B cell (primary cell): ENCODE measurements around the gene CRIP3. TPM values are rescaled to one million over a fixed set of nuclear protein-coding genes. Genes with fewer than 3 reads are reported as not detected.

Experiments used
- ATAC-seq: fragments of 200-7000 bp; cut with Tn5 transposase; one replicate; pipeline ENCODE4 v1.10.0; 2021; ENCODE audit warnings: low read depth, mild to moderate bottlenecking, moderate number of reproducible peaks, moderate library complexity
- CTCF ChIA-PET: fragments of 350-600 bp; sonication (Branson Sonifier 250); formaldehyde crosslinking; loops from one replicate; lab custom pipeline; 2021; ENCODE audit warnings: antibody characterized with exemption, inconsistent platforms; lab: Charles Lee
- POLR2A ChIA-PET: fragments of 350-600 bp; sonication (Branson Sonifier 250); formaldehyde crosslinking; loops from one replicate; lab custom pipeline; 2021; ENCODE audit warnings: antibody characterized with exemption; lab: Charles Lee
- DNase-seq: peaks from one replicate; pipeline ENCODE4 v3.0.0; 2013
- H2AFZ ChIP-seq: 2 replicates; pipeline ENCODE4 v1.6.1; 2012; ENCODE audit warnings: mild to moderate bottlenecking, low read depth, low read length; ENCODE audit not compliant: insufficient read depth, poor library complexity, severe bottlenecking
- H3K27ac ChIP-seq, 2 donors: 1 replicate in 1 of 2; 2 replicates in 1 of 2; pipeline ENCODE4 v1.5.1; 2012 to 2013; ENCODE audit warnings: low read length in 2 of 2, mild to moderate bottlenecking in 2 of 2, moderate library complexity in 1 of 2
- H3K27me3 ChIP-seq, 4 experiments: fragments of 200-600 bp in 1 of 4; sonication (generic) in 1 of 4; replicated peaks in 1 of 4; 1 replicate in 2 of 4; 2 replicates in 2 of 4; pipeline versions ENCODE4 v1.6.1 to v1.7.0; 2013 to 2016; ENCODE audit warnings: low read length in 3 of 4, mild to moderate bottlenecking in 2 of 4, mixed read lengths in 1 of 4, moderate library complexity in 1 of 4; ENCODE audit not compliant: insufficient read depth in 4 of 4, control insufficient read depth in 3 of 4; ENCODE audit errors: control extremely low read depth in 1 of 4
- H3K36me3 ChIP-seq, 2 experiments: replicated peaks in 1 of 2; 1 replicate in 1 of 2; 2 replicates in 1 of 2; pipeline versions ENCODE4 v1.6.1 to v1.7.1; 2013; ENCODE audit warnings: low read length in 1 of 2; ENCODE audit not compliant: insufficient read depth in 2 of 2, control insufficient read depth in 1 of 2; ENCODE audit errors: control extremely low read depth in 1 of 2, extremely low read depth in 1 of 2
- H3K4me1 ChIP-seq, 2 donors: fragments of 200-600 bp in 1 of 2; sonication (generic) in 1 of 2; 1 replicate in 1 of 2; 2 replicates in 1 of 2; pipeline versions ENCODE4 v1.5.1 to v1.6.1; 2013 to 2017; ENCODE audit warnings: low read length in 2 of 2; ENCODE audit not compliant: control insufficient read depth in 2 of 2, insufficient read depth in 2 of 2
- H3K4me2 ChIP-seq: replicated peaks from 2 replicates; pipeline ENCODE3; 2012; ENCODE audit warnings: mild to moderate bottlenecking, low read depth, low read length; ENCODE audit not compliant: poor library complexity, severe bottlenecking
- H3K4me3 ChIP-seq, 5 experiments: fragments of 200-600 bp in 1 of 5; sonication (generic) in 1 of 5; 1 replicate in 3 of 5; 2 replicates in 2 of 5; pipeline versions ENCODE4 v1.5.1 to v1.7.0; 2011 to 2016; ENCODE audit warnings: low read length in 4 of 5, mild to moderate bottlenecking in 4 of 5, low read depth in 2 of 5, control low read depth in 1 of 5, moderate library complexity in 1 of 5; ENCODE audit not compliant: insufficient read depth in 1 of 5; ENCODE audit errors: control extremely low read depth in 1 of 5, extremely low read depth in 1 of 5
- H3K79me2 ChIP-seq: fragments of 200-600 bp; sonication (generic); one replicate; pipeline ENCODE4 v1.6.0; 2016; ENCODE audit warnings: low read length; ENCODE audit not compliant: control insufficient read depth, insufficient read depth
- H3K9ac ChIP-seq: fragments of 200-600 bp; sonication (generic); 2 replicates; pipeline ENCODE4 v1.6.1; 2017; ENCODE audit warnings: mild to moderate bottlenecking, low read length, moderate library complexity
- H3K9me3 ChIP-seq, 3 donors: one replicate each; pipeline versions ENCODE4 v1.6.1 to v1.7.1; 2013; ENCODE audit warnings: low read length in 2 of 3; ENCODE audit not compliant: control insufficient read depth in 2 of 3, insufficient read depth in 1 of 3; ENCODE audit errors: control extremely low read depth in 1 of 3
- H4K20me1 ChIP-seq: 2 replicates; pipeline ENCODE4 v1.6.0; 2012; ENCODE audit warnings: mild to moderate bottlenecking, low read length; ENCODE audit not compliant: insufficient read depth, control insufficient read depth, poor library complexity, severe bottlenecking
- H3K27ac Mint-ChIP-seq: one replicate; pipeline ENCODE4 v1.8.0; 2021; ENCODE audit warnings: mixed read lengths
- H3K27me3 Mint-ChIP-seq: one replicate; pipeline ENCODE4 v1.8.0; 2021; ENCODE audit warnings: mixed read lengths
- H3K4me1 Mint-ChIP-seq: one replicate; pipeline ENCODE4 v1.8.0; 2021; ENCODE audit warnings: mixed read lengths
- H3K4me3 Mint-ChIP-seq: one replicate; pipeline ENCODE4 v1.8.0; 2021; ENCODE audit warnings: mixed read lengths
- H3K9me3 Mint-ChIP-seq: one replicate; pipeline ENCODE4 v1.8.0; 2022; ENCODE audit warnings: mixed read lengths; ENCODE audit not compliant: insufficient read depth
- CTCF ChIP-seq: fragments of 200-600 bp; IDR thresholded peaks from one replicate; pipeline ENCODE4 v1.8.0; 2022; ENCODE audit warnings: antibody characterized with exemption, mild to moderate bottlenecking
- EZH2 ChIP-seq: IDR thresholded peaks from 2 replicates; pipeline ENCODE4 v1.6.1; 2012; ENCODE audit warnings: borderline replicate concordance, low read depth, mild to moderate bottlenecking, moderate library complexity, low read length; ENCODE audit not compliant: insufficient read depth, poor library complexity, severe bottlenecking
- WGBS: methylation state at CpG from one replicate; pipeline ENCODE4 v1.1.5; 2013; ENCODE audit warnings: missing lambda C conversion rate; ENCODE audit not compliant: insufficient coverage; 5-methylcytosine and 5-hydroxymethylcytosine counted together
- intact Hi-C: fragments of 100-400 bp; cut with micrococcal nuclease; formaldehyde crosslinking; loops from one replicate; pipeline ENCODE4 v1.10.0; 2022
- polyA plus RNA-seq: library from polyadenylated mRNA; depleted of rRNA; stranded (reverse); fragments of >200 nt; gene quantifications from 2 replicates; pipeline ENCODE4 v1.2.3, GENCODE V29; 2012
- total RNA-seq, 2 donors: library from RNA; stranded (reverse); fragments of 120-200 nt in 1 of 2; gene quantifications; 1 replicate in 1 of 2; 2 replicates in 1 of 2; pipeline versions ENCODE4 v1.2.3 to v1.2.4, GENCODE V29; 2013 to 2022

CRIP3 gene
- total and polyA plus RNA-seq, 2 donors (not counting 1 experiment from before 2014, with no cell fraction given) = 25.8 to 64.6 TPM

- Mint-ChIP-seq H3K4me3 (no peak overlapping the region), H3K4me1 (peaks cover 39% of the 10 kb centered on the region), H3K27ac (peak overlapping the region; percentile 37), H3K9me3 (no peaks in the 10 kb centered on the region), H3K27me3 (peaks cover 8% of the 10 kb centered on the region)
- Histone ChIP-seq H3K9ac (no peak overlapping the region), H3K36me3 (no peaks in the 10 kb centered on the region), H3K27me3 (peaks cover 0 to 11% (median 5%) of the 10 kb centered on the region in 4 experiments), H3K27ac (no peak overlapping the region), H3K9me3 (peaks cover 0 to 7% (median 0%) of the 10 kb centered on the region in 3 donors), H3K4me3 (no peak overlapping the region), H2AFZ (no peak overlapping the region), H3K4me1 (peaks cover 26 to 34% of the 10 kb centered on the region in 2 donors), H4K20me1 (no peaks in the 10 kb centered on the region), H3K79me2 (no peaks in the 10 kb centered on the region), H3K4me2 (no peak overlapping the region)
- ChIA-PET POLR2A (no interaction called here), CTCF (interaction anchor here (0.9 to 2.7 kb wide), 4 partner anchors 9 to 131 kb away, joined by 3 to 11 read pairs (median 6); no protein-coding TSS in a partner anchor)
- no peak for ATAC-seq
- TF ChIP-seq EZH2 (no peak), CTCF (no peak)
- intact Hi-C loops = loop anchor here (5.0 kb wide), 1 partner anchor 190 kb away; the partner anchor contains the start of gene DLK2
- 100% methylated on average over 4 of the region's 7 CpGs for WGBS
- no peak for DNase-seq
These were observed 40.8 kb downstream of the CRIP3 start for GRCh38 chr6:43267619-43268354.

DNA sequence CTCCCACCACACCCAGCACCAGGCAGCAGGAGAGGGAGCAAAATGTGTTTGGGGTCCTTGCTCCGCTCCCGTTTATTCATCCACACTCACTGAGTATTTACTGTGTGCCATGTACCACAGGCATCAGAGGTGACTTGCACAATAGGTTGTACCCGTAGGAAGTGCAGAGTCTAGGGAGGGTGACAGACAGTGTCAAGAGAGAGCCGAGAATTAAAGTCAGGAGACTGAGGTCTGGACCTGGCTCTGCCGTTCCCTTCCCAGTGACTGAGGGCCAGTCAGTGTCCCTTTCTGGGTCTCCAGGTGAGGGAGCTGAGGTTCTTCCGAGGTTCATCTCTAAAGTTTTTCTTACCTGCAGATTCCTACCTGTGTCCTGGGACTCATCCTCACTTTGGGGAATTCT is 43.1 kb downstream of the CRIP3 start:
- no peak overlapping the region for H3K9ac ChIP-seq
- POLR2A ChIA-PET = no interaction called here
- DNase-seq = no peak
- H3K36me3 ChIP-seq = no peaks in the 10 kb centered on the region
- Mint-ChIP-seq H3K27me3 (peaks cover 8% of the 10 kb centered on the region), H3K4me1 (peaks cover 22% of the 10 kb centered on the region), H3K9me3 (no peaks in the 10 kb centered on the region), H3K4me3 (no peak overlapping the region), H3K27ac (no peak overlapping the region)
- 96% methylated on average over 4 of the region's 6 CpGs for WGBS
- H3K27me3 ChIP-seq = peaks cover 0 to 11% (median 5%) of the 10 kb centered on the region in 4 experiments
- H3K4me3 ChIP-seq = no peak overlapping the region
- no peak overlapping the region for H3K27ac ChIP-seq
- H3K9me3 ChIP-seq = peaks cover 0 to 3% (median 0%) of the 10 kb centered on the region in 3 donors
- TF ChIP-seq EZH2 = no peak
- TF ChIP-seq CTCF = no peak
- no peak for ATAC-seq
- intact Hi-C loops = loop anchor here (5.0 kb wide), 1 partner anchor 192 kb away; the partner anchor contains the start of gene DLK2
- no peak overlapping the region for H2AFZ ChIP-seq
- H3K79me2 ChIP-seq = no peaks in the 10 kb centered on the region
- H3K4me2 ChIP-seq = no peak overlapping the region
- H4K20me1 ChIP-seq = no peaks in the 10 kb centered on the region
- peaks cover 14 to 18% of the 10 kb centered on the region in 2 donors for H3K4me1 ChIP-seq
- CTCF ChIA-PET = interaction anchor here (0.6 to 6.6 kb wide), 10 partner anchors 43 to 241 kb away, joined by 3 to 73 read pairs (median 5); partner anchors contain the start of gene CRIP3
